Ovary (tissue), 9 donors: Measurements from ENCODE around the gene ENPP7. TPM values are rescaled to one million over a fixed set of nuclear protein-coding genes. Genes with fewer than 3 reads are reported as not detected.

Experiments used
- DNase-seq, 5 donors: peaks; one replicate each; pipeline ENCODE4 v3.0.0-alpha.2; 2019 to 2020
- H3K27ac ChIP-seq, 2 donors: fragments of 200-600 bp; one replicate each; pipeline versions ENCODE4 v1.5.1 to v1.8.0; 2019 to 2022
- H3K27me3 ChIP-seq: fragments of 200-600 bp; one replicate; pipeline ENCODE4 v1.8.0; 2022
- H3K36me3 ChIP-seq: fragments of 200-600 bp; sonication (generic); one replicate; pipeline ENCODE4 v1.5.1; 2019
- H3K4me1 ChIP-seq: one replicate; pipeline ENCODE4 v1.8.1; 2013; ENCODE audit warnings: mild to moderate bottlenecking, moderate library complexity; ENCODE audit not compliant: insufficient read depth
- H3K4me3 ChIP-seq: fragments of 200-600 bp; sonication (generic); one replicate; pipeline ENCODE4 v1.5.1; 2017
- H3K9me3 ChIP-seq, 2 donors: fragments of 200-600 bp in 1 of 2; sonication (generic) in 1 of 2; one replicate each; pipeline versions ENCODE4 v1.5.1 to v1.8.1; 2013 to 2019; ENCODE audit warnings: mild to moderate bottlenecking in 1 of 2, moderate library complexity in 1 of 2
- CTCF ChIP-seq, 3 donors: fragments of 450-650 bp in 2 of 3; fragments of 200-600 bp in 1 of 3; IDR thresholded peaks; one replicate each; pipeline versions ENCODE4 v1.5.1 to v1.8.0; 2016 to 2022; ENCODE audit warnings: antibody characterized with exemption in 3 of 3, mild to moderate bottlenecking in 1 of 3
- EP300 ChIP-seq: sonication (generic); formaldehyde crosslinking; IDR thresholded peaks from one replicate; pipeline ENCODE4 v1.6.1; 2017; ENCODE audit warnings: antibody characterized with exemption
- POLR2A ChIP-seq: fragments of 450-650 bp; IDR thresholded peaks from one replicate; pipeline ENCODE4 v1.6.1; 2017; ENCODE audit warnings: antibody characterized with exemption, mild to moderate bottlenecking, moderate library complexity
- WGBS, 3 donors: extraction: QIAGEN DNeasy Blood & Tissue Kit in 1 of 3; methylation state at CpG; one replicate each; pipeline versions ENCODE4 v1.1.5 to v1.1.7; 2013 to 2017; 5-methylcytosine and 5-hydroxymethylcytosine counted together
- intact Hi-C, 4 donors: fragments of 100-400 bp; cut with DNase I; formaldehyde crosslinking; loops; one replicate each; pipeline versions ENCODE4 v1.11.0 to v1.15.1; 2022 to 2023
- polyA plus RNA-seq, 2 donors: library from polyadenylated mRNA; stranded (reverse); fragments of 200-250 nt in 1 of 2; fragments of 350-450 nt in 1 of 2; fragmentation: Illumina TruSeq in 1 of 2; extraction: RNeasy Lipid Tissue Mini Kit (QIAGEN cat#74804) in 1 of 2; gene quantifications; one replicate each; pipeline ENCODE4 v1.2.3, GENCODE V29; 2013 to 2014
- total RNA-seq, 7 donors: library from RNA; depleted of rRNA in 2 of 7; stranded (reverse); fragments of >200 nt in 2 of 7; fragmentation: NEBNext Ultra II Directional in 3 of 7; extraction: Animal tissue kit (Norgen Biotek cat#: 25700) in 3 of 7; gene quantifications; one replicate each; pipeline versions ENCODE4 v1.1.0 to v1.2.4, GENCODE V29; 2016 to 2023
- donor health status: DM: no; HTN: no; CAD: no; lungs with moderate emphysema.
- donor health status: DM: no; HTN: no; CAD: no.
- donor health status: Bipolar disorder and iron deficiency.
- donor health status: DM: yes; HTN: yes; CAD: no.
- donor health status: DM: no; HTN: no; CAD: no.
- donor health status: DM: yes; HTN: yes; CAD: no.

ENPP7 gene
- total and polyA plus RNA-seq, 9 donors = not detected

GRCh38 chr17:79775632-79776031 lies 44.9 kb downstream of the ENPP7 start:
- Histone ChIP-seq H3K36me3 (no peaks in the 10 kb centered on the region), H3K27me3 (no peaks in the 10 kb centered on the region), H3K9me3 (no peaks in the 10 kb centered on the region), H3K4me1 (no peaks in the 10 kb centered on the region), H3K27ac (no peak overlapping the region), H3K4me3 (no peak overlapping the region)
- WGBS, 3 donors = 74 to 81% (median 75%) methylated on average over 6 of the region's 6 CpGs
- TF ChIP-seq EP300 = no peak
- TF ChIP-seq CTCF (IDR thresholded peaks at IDR 0.05) = no peak
- no peak for TF ChIP-seq POLR2A
- peak in 1 of 5 donors; percentile 20 for DNase-seq
- intact Hi-C loops = no loop called here

- peak in 1 of 5 donors; percentile 21 for DNase-seq
- intact Hi-C loops = no loop called here
- Histone ChIP-seq H3K27me3 (no peaks in the 10 kb centered on the region), H3K9me3 (no peaks in the 10 kb centered on the region), H3K4me1 (no peaks in the 10 kb centered on the region), H3K27ac (peak overlapping the region in 1 of 2 donors; percentile 40), H3K4me3 (no peak overlapping the region), H3K36me3 (no peaks in the 10 kb centered on the region)
- 51 to 55% (median 52%) methylated on average over 11 of the region's 11 CpGs for WGBS, 3 donors
- TF ChIP-seq EP300 = no peak
- TF ChIP-seq POLR2A = no peak
- no peak for TF ChIP-seq CTCF (IDR thresholded peaks at IDR 0.05)
Measured at GRCh38 chr17:79776376-79777119, 45.8 kb downstream of the ENPP7 start.

DNA sequence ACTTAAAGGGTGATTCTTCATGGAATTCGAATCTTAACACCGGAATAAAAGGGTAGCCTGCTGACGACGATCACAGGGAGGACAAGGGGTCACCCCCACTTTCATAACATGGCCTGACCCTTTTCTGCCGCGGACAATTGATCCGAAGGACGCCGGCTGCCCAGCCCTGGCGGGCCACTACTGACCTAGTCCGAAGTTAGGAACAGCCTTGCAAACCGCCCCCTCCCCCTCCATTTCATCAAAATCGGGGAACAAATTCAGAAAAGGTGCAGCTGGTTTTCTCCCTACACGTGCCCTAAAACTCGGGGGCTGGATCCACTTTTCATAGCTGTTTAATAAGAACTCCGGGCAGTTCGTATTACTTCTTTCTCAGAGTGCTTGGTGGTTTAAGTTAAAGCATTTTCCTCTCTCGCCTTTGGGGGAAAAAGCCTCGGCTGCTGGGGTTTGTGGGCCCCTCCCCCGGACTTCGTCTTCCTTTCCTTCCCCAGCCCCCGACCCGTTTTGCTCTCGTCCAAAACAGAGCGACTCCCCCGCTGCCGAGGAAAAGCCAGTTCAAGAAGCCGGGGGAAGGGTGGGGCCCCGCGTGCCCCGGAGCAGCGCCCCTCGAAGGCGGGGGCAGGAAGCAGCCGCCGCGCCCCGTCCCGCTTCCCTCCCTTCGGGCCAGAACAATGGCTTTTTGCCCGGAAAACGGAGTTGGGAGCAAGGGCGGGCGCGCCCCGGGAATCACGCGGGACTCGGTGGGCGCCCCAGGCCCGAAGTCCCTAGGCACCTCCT lies 46.6 kb downstream of the ENPP7 start:
- Histone ChIP-seq H3K9me3 (no peaks in the 10 kb centered on the region), H3K4me1 (no peaks in the 10 kb centered on the region), H3K27me3 (no peaks in the 10 kb centered on the region), H3K27ac (peak overlapping the region; percentile 40 to 75), H3K36me3 (no peaks in the 10 kb centered on the region), H3K4me3 (peak overlapping the region; percentile 55)
- intact Hi-C loops = no loop called here
- TF ChIP-seq EP300 (no peak), CTCF (IDR thresholded peaks at IDR 0.05) (peak in 1 of 3 donors; percentile 32)
- WGBS, 3 donors = 3 to 4% (median 3%) methylated on average over 49 to 51 of the region's 51 CpGs
- DNase-seq = peak; percentile 77 to 85 (median 82)

- no peaks in the 10 kb centered on the region for H3K9me3 ChIP-seq
- peak; percentile 78 to 91 (median 87) for DNase-seq
- H3K4me1 ChIP-seq = no peaks in the 10 kb centered on the region
- no peak for TF ChIP-seq POLR2A
- no peak for TF ChIP-seq EP300
- TF ChIP-seq CTCF (IDR thresholded peaks at IDR 0.05) = no peak
- 0 to 1% (median 1%) methylated on average over 10 to 89 of the region's 96 CpGs for WGBS, 3 donors
- intact Hi-C loops = no loop called here
- H3K27me3 ChIP-seq = no peaks in the 10 kb centered on the region
- peak within 1 kb of the TSS; percentile 55 for H3K4me3 ChIP-seq
- no peaks in the 10 kb centered on the region for H3K36me3 ChIP-seq
- H3K27ac ChIP-seq = peak within 1 kb of the TSS; percentile 40 to 75
Measured at GRCh38 chr17:79777894-79778503, 47.3 kb downstream of the ENPP7 start, which contains the start of gene CBX2. CBX2 (plus strand) TSS chr17:79778148; CDS start chr17:79778236, 88 bp downstream.
